AG04450 (cell line): ENCODE data around the gene MICAL3. TPM values are rescaled to one million over a fixed set of nuclear protein-coding genes. Genes with fewer than 3 reads are reported as not detected.

ENCODE experiments used
- CTCF ChIA-PET: fragments of 300-600, 350-600 bp; formaldehyde crosslinking; extraction: SDS; loops from one replicate; lab custom pipeline; 2022; ENCODE audit warnings: antibody characterized with exemption, inconsistent platforms; lab: Charles Lee
- POLR2A ChIA-PET: fragments of 350-600 bp; formaldehyde crosslinking; extraction: SDS; loops from one replicate; lab custom pipeline; 2021; ENCODE audit warnings: antibody characterized with exemption, inconsistent platforms; lab: Yijun Ruan, JAX
- DNase-seq: peaks from one replicate; pipeline ENCODE4 v3.0.0-alpha.2; 2011; ENCODE audit warnings: low read depth, low spot score
- H3K27ac ChIP-seq: one replicate; pipeline ENCODE4 v1.5.1; 2012; ENCODE audit warnings: low read depth, low read length, control low read depth
- H3K27me3 ChIP-seq: one replicate; pipeline ENCODE4 v1.6.0; 2012; ENCODE audit warnings: low read length; ENCODE audit not compliant: control insufficient read depth, insufficient read depth
- H3K4me3 ChIP-seq: 2 replicates; pipeline ENCODE4 v1.5.1; 2011; ENCODE audit warnings: mild to moderate bottlenecking, low read depth, low read length, control low read depth
- H3K9me3 ChIP-seq: 2 replicates; pipeline ENCODE4 v1.5.1; 2012; ENCODE audit warnings: low read length; ENCODE audit not compliant: control insufficient read depth, insufficient read depth
- polyA plus RNA-seq: library from polyadenylated mRNA; depleted of rRNA; stranded (reverse); fragments of >200 nt; gene quantifications from 2 replicates; pipeline ENCODE4 v1.2.3, GENCODE V29; 2011
- TF ChIP-seq, protein P1 (sequence below): IDR thresholded peaks from 2 replicates; pipeline ENCODE4 v1.5.1; 2011; ENCODE audit warnings: low read depth, low read length, control low read depth, inconsistent platforms

The MICAL3 gene
- polyA plus RNA-seq, 1 experiment, result 17.8 TPM

DNA sequence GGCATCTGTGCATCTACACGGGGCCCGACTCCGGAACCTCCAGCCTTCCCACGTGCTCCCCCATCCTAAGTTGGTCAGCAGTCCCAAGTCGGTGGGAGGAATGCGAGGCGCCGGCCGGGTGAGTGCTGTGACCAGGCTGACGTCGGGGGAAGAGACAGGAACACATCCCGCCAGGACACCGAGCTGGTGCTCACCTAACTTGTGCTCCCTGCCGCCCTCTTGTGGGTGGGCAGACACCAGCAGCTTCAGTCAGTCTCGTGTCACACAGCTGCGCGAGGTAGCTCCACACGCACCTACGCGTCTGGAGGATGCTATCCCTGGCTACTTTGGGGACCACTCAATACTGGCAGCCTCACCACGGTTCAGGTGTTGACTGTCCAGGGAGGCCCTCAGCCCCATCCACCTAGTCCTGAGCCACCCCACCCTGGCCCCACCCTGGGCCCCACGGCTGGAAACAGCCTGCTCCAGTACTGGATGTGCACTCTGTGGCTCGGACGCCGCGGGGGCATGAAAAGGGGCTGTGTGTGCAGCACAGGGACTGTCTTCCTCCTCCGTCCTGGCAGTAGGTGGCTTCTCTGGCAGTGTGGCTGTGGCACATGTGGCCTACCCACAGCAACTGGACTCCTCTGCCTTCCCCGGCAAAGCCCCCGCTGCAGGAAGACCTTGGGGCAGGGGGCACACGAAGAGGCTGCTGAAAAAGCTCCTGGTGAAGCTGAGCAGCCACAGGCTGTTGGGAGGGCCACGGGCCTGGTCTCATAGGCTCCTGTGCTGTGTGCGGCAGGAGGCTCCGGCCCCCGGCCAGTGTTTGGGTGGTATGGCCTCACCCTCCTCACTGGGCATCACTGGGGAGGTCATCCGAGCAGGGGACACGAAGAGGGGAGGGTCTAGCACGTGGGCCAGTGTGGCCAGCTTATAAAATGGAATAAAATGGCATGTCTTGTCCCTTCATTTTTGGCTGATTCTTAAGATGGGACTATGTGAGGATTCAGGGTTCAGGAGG is 238.9 kb downstream of the MICAL3 start:
- Histone ChIP-seq H3K9me3 (peaks cover 1% of the 10 kb centered on the region; the same call in 1 of the 2 replicates), H3K4me3 (no peak overlapping the region), H3K27me3 (no peaks in the 10 kb centered on the region), H3K27ac (no peak overlapping the region)
- ChIA-PET CTCF (interaction anchor here (0.5 to 3.7 kb wide), 9 partner anchors 11 to 711 kb away, joined by 3 to 29 read pairs (median 4); no protein-coding TSS in a partner anchor), POLR2A (no interaction called here)
- no peak for DNase-seq
- TF ChIP-seq, protein P1, sequence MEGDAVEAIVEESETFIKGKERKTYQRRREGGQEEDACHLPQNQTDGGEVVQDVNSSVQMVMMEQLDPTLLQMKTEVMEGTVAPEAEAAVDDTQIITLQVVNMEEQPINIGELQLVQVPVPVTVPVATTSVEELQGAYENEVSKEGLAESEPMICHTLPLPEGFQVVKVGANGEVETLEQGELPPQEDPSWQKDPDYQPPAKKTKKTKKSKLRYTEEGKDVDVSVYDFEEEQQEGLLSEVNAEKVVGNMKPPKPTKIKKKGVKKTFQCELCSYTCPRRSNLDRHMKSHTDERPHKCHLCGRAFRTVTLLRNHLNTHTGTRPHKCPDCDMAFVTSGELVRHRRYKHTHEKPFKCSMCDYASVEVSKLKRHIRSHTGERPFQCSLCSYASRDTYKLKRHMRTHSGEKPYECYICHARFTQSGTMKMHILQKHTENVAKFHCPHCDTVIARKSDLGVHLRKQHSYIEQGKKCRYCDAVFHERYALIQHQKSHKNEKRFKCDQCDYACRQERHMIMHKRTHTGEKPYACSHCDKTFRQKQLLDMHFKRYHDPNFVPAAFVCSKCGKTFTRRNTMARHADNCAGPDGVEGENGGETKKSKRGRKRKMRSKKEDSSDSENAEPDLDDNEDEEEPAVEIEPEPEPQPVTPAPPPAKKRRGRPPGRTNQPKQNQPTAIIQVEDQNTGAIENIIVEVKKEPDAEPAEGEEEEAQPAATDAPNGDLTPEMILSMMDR, result peak; percentile 47

GRCh38 chr22:17784776-17785175 is 239.6 kb downstream of the MICAL3 start:
- Histone ChIP-seq H3K27ac (no peak overlapping the region), H3K4me3 (no peak overlapping the region), H3K9me3 (peaks cover 5% of the 10 kb centered on the region; the same call in 1 of the 2 replicates), H3K27me3 (no peaks in the 10 kb centered on the region)
- TF ChIP-seq, protein P1, result no peak
- ChIA-PET POLR2A (no interaction called here), CTCF (interaction anchor here (0.5 to 3.7 kb wide), 6 partner anchors 10 to 710 kb away, joined by 3 to 29 read pairs (median 6); no protein-coding TSS in a partner anchor)
- no peak for DNase-seq

GRCh38 chr22:17783773-17784480 is 240.4 kb downstream of the MICAL3 start:
- H3K4me3 ChIP-seq, result no peak overlapping the region
- H3K27me3 ChIP-seq, result no peaks in the 10 kb centered on the region
- TF ChIP-seq, protein P1, result no peak
- peaks cover 5% of the 10 kb centered on the region; the same call in 1 of the 2 replicates for H3K9me3 ChIP-seq
- no peak for DNase-seq
- CTCF ChIA-PET, result interaction anchor here (0.7 to 3.7 kb wide), 4 partner anchors 42 to 225 kb away, joined by 3 to 29 read pairs (median 16); no protein-coding TSS in a partner anchor
- POLR2A ChIA-PET, result interaction anchor here (0.6 kb wide), 1 partner anchor 63 kb away, joined by 3 read pairs; no protein-coding TSS in a partner anchor
- H3K27ac ChIP-seq, result no peak overlapping the region

GRCh38 chr22:17783312-17783711 is 241.0 kb downstream of the MICAL3 start:
- Histone ChIP-seq H3K9me3 (peaks cover 5% of the 10 kb centered on the region; the same call in 1 of the 2 replicates), H3K27ac (no peak overlapping the region), H3K27me3 (no peaks in the 10 kb centered on the region), H3K4me3 (no peak overlapping the region)
- TF ChIP-seq, protein P1, result no peak
- ChIA-PET CTCF (interaction anchor here (0.9 to 3.7 kb wide), 2 partner anchors 41 to 225 kb away, joined by 3 to 24 read pairs; no protein-coding TSS in a partner anchor), POLR2A (no interaction called here)
- no peak for DNase-seq
